Ishikawa (cell line): ENCODE measurements around the gene FAM222B.

Experiments used
- CEBPB ChIP-seq: IDR thresholded peaks from 2 replicates; pipeline ENCODE4 v1.6.1; 2012
- CREB1 ChIP-seq: IDR thresholded peaks from 2 replicates; pipeline ENCODE4 v1.6.1; 2012; ENCODE audit warnings: low read depth
- FOXM1 ChIP-seq: IDR thresholded peaks from 2 replicates; pipeline ENCODE4 v1.6.1; 2012; ENCODE audit warnings: low read depth, borderline replicate concordance
- MAX ChIP-seq: IDR thresholded peaks from 2 replicates; pipeline ENCODE4 v1.6.1; 2012
- RAD21 ChIP-seq: IDR thresholded peaks from 2 replicates; pipeline ENCODE4 v1.6.1; 2012; ENCODE audit warnings: low read depth
- REST ChIP-seq: IDR thresholded peaks from 2 replicates; pipeline ENCODE4 v1.6.1; 2012; ENCODE audit warnings: low read depth, mild to moderate bottlenecking
- TAF1 ChIP-seq: IDR thresholded peaks from 2 replicates; pipeline ENCODE4 v1.6.1; 2012; ENCODE audit warnings: low read depth, mild to moderate bottlenecking
- YY1 ChIP-seq: IDR thresholded peaks from 2 replicates; pipeline ENCODE4 v1.6.1; 2012; ENCODE audit warnings: low read depth

DNA sequence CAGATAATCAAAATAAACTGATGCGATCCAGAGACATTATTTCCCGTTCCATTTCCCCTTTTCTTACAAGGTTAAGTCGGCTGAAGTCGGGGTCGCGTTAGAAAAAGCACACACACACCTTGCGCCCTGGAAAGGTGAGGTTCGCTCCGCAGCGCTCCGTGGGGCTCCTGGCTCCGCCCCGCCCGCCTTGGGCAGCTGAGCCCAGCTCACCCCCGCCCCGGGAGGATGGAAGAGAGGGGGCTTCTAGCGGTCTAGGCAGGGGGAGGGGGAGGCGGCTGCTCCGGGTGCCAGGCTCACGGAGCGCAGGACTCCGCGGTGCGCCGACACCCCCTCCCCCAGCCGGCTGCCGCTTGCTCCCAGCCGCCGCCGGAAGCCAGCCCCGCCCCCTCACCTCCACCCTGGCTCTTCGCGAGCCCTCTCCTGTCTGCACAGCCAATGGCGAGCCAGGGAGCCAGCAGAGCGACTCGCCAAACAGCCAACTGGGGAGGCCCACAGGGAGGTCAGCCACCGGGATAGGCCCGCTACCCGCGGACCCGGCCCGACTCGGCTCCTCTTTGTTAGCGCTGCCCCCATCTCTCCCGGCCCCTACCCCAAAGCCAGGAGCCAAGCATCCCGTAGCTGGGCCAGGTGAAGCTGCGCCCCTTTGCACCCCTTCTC, 30.4 kb downstream of the FAM222B start:
- TF ChIP-seq MAX (peak; percentile 43), TAF1 (peak; percentile 67; the same call in 1 of the 2 replicates), REST (no peak), CREB1 (no peak), CEBPB (no peak), YY1 (no peak), RAD21 (no peak), FOXM1 (no peak)
